ENCODE measurements around the gene CRYGC. TPM values are rescaled to one million over a fixed set of nuclear protein-coding genes. Genes with fewer than 3 reads are reported as not detected.
A peak's percentile ranks its signal among the peaks of the same experiment; 100 is the strongest.

CRYGC gene
- total and polyA plus RNA-seq, 2 experiments from 2014 or later: not detected

GRCh38 chr2:208096080-208096479 lies 33.5 kb downstream of the CRYGC start:
- H3K4me1 ChIP-seq (ENCODE audit: insufficient read depth): peaks cover 10% of the 10 kb centered on the region
- no peak for ATAC-seq
- no peaks in the 10 kb centered on the region for H3K27me3 ChIP-seq (ENCODE audit: insufficient read depth)
- H4K20me1 ChIP-seq (replicated peaks; ENCODE audit: insufficient read depth): no peaks in the 10 kb centered on the region
- H2AFZ ChIP-seq: peak overlapping the region; percentile 94
- H3K9me2 ChIP-seq (ENCODE audit: insufficient read depth): no peaks in the 10 kb centered on the region
- no peak overlapping the region for H3K27ac Mint-ChIP-seq
- no peaks in the 10 kb centered on the region for H3K79me2 ChIP-seq (replicated peaks; ENCODE audit: insufficient read depth)
- H3K4me2 ChIP-seq: no peak overlapping the region
- no peaks in the 10 kb centered on the region for H3K36me3 Mint-ChIP-seq (ENCODE audit: low read depth)
- TF ChIP-seq JUNB (IDR thresholded peaks at IDR 0.05; ENCODE audit: unreplicated experiment): no peak
- H3K27me3 Mint-ChIP-seq (ENCODE audit: insufficient read depth, low read depth, poor library complexity): peaks cover 3% of the 10 kb centered on the region
- DNase-seq (ENCODE audit: low spot score): no peak
- no peak overlapping the region for H3K27ac ChIP-seq (ENCODE audit: low read depth)
- no peaks in the 10 kb centered on the region for H3K36me3 ChIP-seq (ENCODE audit: insufficient read depth)
- peaks cover 6% of the 10 kb centered on the region for H3K4me1 Mint-ChIP-seq
- H3K4me3 Mint-ChIP-seq: no peak overlapping the region
- H3K4me3 ChIP-seq: no peak overlapping the region
- no peaks in the 10 kb centered on the region for H3F3A ChIP-seq (replicated peaks; ENCODE audit: low read depth)
- H3K9me3 Mint-ChIP-seq: no peaks in the 10 kb centered on the region

GRCh38 chr2:208093128-208093527 lies 36.5 kb downstream of the CRYGC start:
- Histone ChIP-seq H3K4me2 (no peak overlapping the region), H3K4me3 (no peak overlapping the region), H4K20me1 (replicated peaks; ENCODE audit: insufficient read depth) (no peaks in the 10 kb centered on the region), H3K27ac (ENCODE audit: low read depth) (no peak overlapping the region), H3K4me1 (ENCODE audit: insufficient read depth) (no peaks in the 10 kb centered on the region), H3F3A (replicated peaks; ENCODE audit: low read depth) (no peaks in the 10 kb centered on the region), H3K9me2 (ENCODE audit: insufficient read depth) (no peaks in the 10 kb centered on the region), H3K27me3 (ENCODE audit: insufficient read depth) (no peaks in the 10 kb centered on the region), H2AFZ (no peak overlapping the region), H3K79me2 (replicated peaks; ENCODE audit: insufficient read depth) (no peaks in the 10 kb centered on the region), H3K36me3 (ENCODE audit: insufficient read depth) (no peaks in the 10 kb centered on the region)
- no peak for TF ChIP-seq JUNB (IDR thresholded peaks at IDR 0.05; ENCODE audit: unreplicated experiment)
- TF ChIP-seq CREB1 (CRISPR knock-in tag; IDR thresholded peaks at IDR 0.05; ENCODE audit: low read depth): no peak
- TF ChIP-seq REST (IDR thresholded peaks at IDR 0.05; ENCODE audit: unreplicated experiment): no peak
- TF ChIP-seq POLR2AphosphoS5 (IDR thresholded peaks at IDR 0.05; ENCODE audit: low read depth): no peak
- TF ChIP-seq ZNF331 (CRISPR knock-in tag; IDR thresholded peaks at IDR 0.05; ENCODE audit: low read depth): no peak
- no peak for TF ChIP-seq EZH2 (IDR thresholded peaks at IDR 0.05; ENCODE audit: low read depth, unreplicated experiment)
- TF ChIP-seq ETS1 (IDR thresholded peaks at IDR 0.05): no peak
- no peak for TF ChIP-seq STAT1 (IDR thresholded peaks at IDR 0.05; ENCODE audit: unreplicated experiment)
- TF ChIP-seq EZH2phosphoT487 (IDR thresholded peaks at IDR 0.05; ENCODE audit: unreplicated experiment): no peak
- TF ChIP-seq NANOG (IDR thresholded peaks at IDR 0.05; ENCODE audit: borderline replicate concordance): no peak
- TF ChIP-seq ZNF114 (CRISPR knock-in tag; IDR thresholded peaks at IDR 0.05): no peak
- TF ChIP-seq, protein P1, sequence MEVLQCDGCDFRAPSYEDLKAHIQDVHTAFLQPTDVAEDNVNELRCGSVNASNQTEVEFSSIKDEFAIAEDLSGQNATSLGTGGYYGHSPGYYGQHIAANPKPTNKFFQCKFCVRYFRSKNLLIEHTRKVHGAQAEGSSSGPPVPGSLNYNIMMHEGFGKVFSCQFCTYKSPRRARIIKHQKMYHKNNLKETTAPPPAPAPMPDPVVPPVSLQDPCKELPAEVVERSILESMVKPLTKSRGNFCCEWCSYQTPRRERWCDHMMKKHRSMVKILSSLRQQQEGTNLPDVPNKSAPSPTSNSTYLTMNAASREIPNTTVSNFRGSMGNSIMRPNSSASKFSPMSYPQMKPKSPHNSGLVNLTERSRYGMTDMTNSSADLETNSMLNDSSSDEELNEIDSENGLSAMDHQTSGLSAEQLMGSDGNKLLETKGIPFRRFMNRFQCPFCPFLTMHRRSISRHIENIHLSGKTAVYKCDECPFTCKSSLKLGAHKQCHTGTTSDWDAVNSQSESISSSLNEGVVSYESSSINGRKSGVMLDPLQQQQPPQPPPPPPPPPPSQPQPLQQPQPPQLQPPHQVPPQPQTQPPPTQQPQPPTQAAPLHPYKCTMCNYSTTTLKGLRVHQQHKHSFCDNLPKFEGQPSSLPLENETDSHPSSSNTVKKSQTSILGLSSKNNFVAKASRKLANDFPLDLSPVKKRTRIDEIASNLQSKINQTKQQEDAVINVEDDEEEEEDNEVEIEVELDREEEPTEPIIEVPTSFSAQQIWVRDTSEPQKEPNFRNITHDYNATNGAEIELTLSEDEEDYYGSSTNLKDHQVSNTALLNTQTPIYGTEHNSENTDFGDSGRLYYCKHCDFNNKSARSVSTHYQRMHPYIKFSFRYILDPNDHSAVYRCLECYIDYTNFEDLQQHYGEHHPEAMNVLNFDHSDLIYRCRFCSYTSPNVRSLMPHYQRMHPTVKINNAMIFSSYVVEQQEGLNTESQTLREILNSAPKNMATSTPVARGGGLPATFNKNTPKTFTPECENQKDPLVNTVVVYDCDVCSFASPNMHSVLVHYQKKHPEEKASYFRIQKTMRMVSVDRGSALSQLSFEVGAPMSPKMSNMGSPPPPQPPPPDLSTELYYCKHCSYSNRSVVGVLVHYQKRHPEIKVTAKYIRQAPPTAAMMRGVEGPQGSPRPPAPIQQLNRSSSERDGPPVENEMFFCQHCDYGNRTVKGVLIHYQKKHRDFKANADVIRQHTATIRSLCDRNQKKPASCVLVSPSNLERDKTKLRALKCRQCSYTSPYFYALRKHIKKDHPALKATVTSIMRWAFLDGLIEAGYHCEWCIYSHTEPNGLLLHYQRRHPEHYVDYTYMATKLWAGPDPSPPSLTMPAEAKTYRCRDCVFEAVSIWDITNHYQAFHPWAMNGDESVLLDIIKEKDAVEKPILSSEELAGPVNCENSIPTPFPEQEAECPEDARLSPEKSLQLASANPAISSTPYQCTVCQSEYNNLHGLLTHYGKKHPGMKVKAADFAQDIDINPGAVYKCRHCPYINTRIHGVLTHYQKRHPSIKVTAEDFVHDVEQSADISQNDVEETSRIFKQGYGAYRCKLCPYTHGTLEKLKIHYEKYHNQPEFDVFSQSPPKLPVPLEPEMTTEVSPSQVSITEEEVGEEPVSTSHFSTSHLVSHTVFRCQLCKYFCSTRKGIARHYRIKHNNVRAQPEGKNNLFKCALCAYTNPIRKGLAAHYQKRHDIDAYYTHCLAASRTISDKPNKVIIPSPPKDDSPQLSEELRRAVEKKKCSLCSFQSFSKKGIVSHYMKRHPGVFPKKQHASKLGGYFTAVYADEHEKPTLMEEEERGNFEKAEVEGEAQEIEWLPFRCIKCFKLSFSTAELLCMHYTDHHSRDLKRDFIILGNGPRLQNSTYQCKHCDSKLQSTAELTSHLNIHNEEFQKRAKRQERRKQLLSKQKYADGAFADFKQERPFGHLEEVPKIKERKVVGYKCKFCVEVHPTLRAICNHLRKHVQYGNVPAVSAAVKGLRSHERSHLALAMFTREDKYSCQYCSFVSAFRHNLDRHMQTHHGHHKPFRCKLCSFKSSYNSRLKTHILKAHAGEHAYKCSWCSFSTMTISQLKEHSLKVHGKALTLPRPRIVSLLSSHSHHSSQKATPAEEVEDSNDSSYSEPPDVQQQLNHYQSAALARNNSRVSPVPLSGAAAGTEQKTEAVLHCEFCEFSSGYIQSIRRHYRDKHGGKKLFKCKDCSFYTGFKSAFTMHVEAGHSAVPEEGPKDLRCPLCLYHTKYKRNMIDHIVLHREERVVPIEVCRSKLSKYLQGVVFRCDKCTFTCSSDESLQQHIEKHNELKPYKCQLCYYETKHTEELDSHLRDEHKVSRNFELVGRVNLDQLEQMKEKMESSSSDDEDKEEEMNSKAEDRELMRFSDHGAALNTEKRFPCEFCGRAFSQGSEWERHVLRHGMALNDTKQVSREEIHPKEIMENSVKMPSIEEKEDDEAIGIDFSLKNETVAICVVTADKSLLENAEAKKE (CRISPR knock-in tag; IDR thresholded peaks at IDR 0.05): no peak
- DNase-seq (ENCODE audit: low spot score) (no peak), ATAC-seq (no peak)
- H3K36me3 Mint-ChIP-seq (ENCODE audit: low read depth): no peaks in the 10 kb centered on the region; the same call in 2 of the 3 replicates
- H3K4me3 Mint-ChIP-seq: no peak overlapping the region
- no peaks in the 10 kb centered on the region for H3K9me3 Mint-ChIP-seq
- H3K27me3 Mint-ChIP-seq (ENCODE audit: insufficient read depth, low read depth, poor library complexity): peaks cover 2% of the 10 kb centered on the region
- no peaks in the 10 kb centered on the region for H3K4me1 Mint-ChIP-seq
- H3K27ac Mint-ChIP-seq: no peak overlapping the region
